A549 (cell line): ENCODE measurements around the gene PTH2. TPM values are rescaled to one million over a fixed set of nuclear protein-coding genes. Genes with fewer than 3 reads are reported as not detected.
A peak's percentile ranks its signal among the peaks of the same experiment; 100 is the strongest.

Experiments used
- ATAC-seq, 2 experiments: fragments of 200-7000 bp in 1 of 2; fragments of >200 bp in 1 of 2; cut with Nextera tagmentation in 1 of 2; cut with Tn5 transposase in 1 of 2; 3 replicates each; pipeline versions ENCODE4 v1.8.0 to v1.9.1; 2018 to 2020; ENCODE audit warnings: mild to moderate bottlenecking in 1 of 2, moderate library complexity in 1 of 2
- CTCF ChIA-PET: fragments of 300-600 bp; sonication (Branson Sonifier 250); formaldehyde crosslinking; extraction: SDS; loops from one replicate; lab custom pipeline; 2021; ENCODE audit warnings: antibody characterized with exemption, inconsistent platforms; lab: Yijun Ruan, JAX
- POLR2A ChIA-PET: fragments of 350-600 bp; formaldehyde crosslinking; extraction: SDS; loops from one replicate; lab custom pipeline; 2021; ENCODE audit warnings: antibody characterized with exemption, inconsistent platforms; lab: Yijun Ruan, JAX
- DNase-seq, 2 experiments: peaks; one replicate each; pipeline versions ENCODE4 v3.0.0 to v3.0.0-alpha.2; 2011 to 2016; ENCODE audit warnings: low read depth in 1 of 2, low spot score in 1 of 2
- FAIRE-seq: peaks from 2 replicates; lab custom pipeline; 2011; peaks lifted over from hg19 to GRCh38; lab: Jason Lieb, UNC
- H3K27ac ChIP-seq, 2 experiments: fragments of >200 bp; sonication (Bioruptor Twin); formaldehyde crosslinking; 3 replicates each; pipeline ENCODE4 v1.5.1; 2016 to 2017
- H3K4me1 ChIP-seq: fragments of >200 bp; sonication (Bioruptor Twin); formaldehyde crosslinking; 3 replicates; pipeline ENCODE4 v1.6.1; 2016
- H3K4me2 ChIP-seq: fragments of >200 bp; sonication (Bioruptor Twin); formaldehyde crosslinking; 3 replicates; pipeline ENCODE4 v1.6.1; 2016
- H3K4me3 ChIP-seq: fragments of >200 bp; sonication (Bioruptor Twin); formaldehyde crosslinking; 3 replicates; pipeline ENCODE4 v1.5.1; 2016
- H3K9me3 ChIP-seq: fragments of >200 bp; sonication (Bioruptor Twin); formaldehyde crosslinking; 3 replicates; pipeline ENCODE4 v1.6.1; 2016
- CHD4 ChIP-seq: fragments of 200-600 bp; sonication (generic); IDR thresholded peaks from 2 replicates; pipeline ENCODE4 v1.6.1; 2016; ENCODE audit warnings: antibody characterized with exemption, mild to moderate bottlenecking, borderline replicate concordance
- EHF ChIP-seq: fragments of 250-450 bp; sonication (Bioruptor Pico); IDR thresholded peaks from 2 replicates; pipeline ENCODE4 v1.5.0; 2020; ENCODE audit warnings: mild to moderate bottlenecking
- EHMT2 ChIP-seq: fragments of 200-600 bp; sonication (generic); IDR thresholded peaks from 2 replicates; pipeline ENCODE4 v1.6.1; 2016; ENCODE audit warnings: antibody characterized with exemption, low read depth, mild to moderate bottlenecking, moderate library complexity
- ELK1 ChIP-seq: fragments of 150-350 bp; IDR thresholded peaks from 2 replicates; pipeline ENCODE4 v1.6.1; 2014; ENCODE audit warnings: low read depth, mild to moderate bottlenecking, low read length
- ESRRA ChIP-seq: fragments of 150-350 bp; IDR thresholded peaks from 2 replicates; pipeline ENCODE4 v1.6.1; 2014; ENCODE audit warnings: mild to moderate bottlenecking, low read length, borderline replicate concordance
- FOSL2 ChIP-seq, 2 experiments: fragments of 450-650 bp in 1 of 2; fragments of >200 bp in 1 of 2; sonication (Bioruptor Twin) in 1 of 2; formaldehyde crosslinking; IDR thresholded peaks; 2 replicates each; pipeline versions ENCODE4 v1.5.0 to v1.6.1; 2016 to 2020; ENCODE audit warnings: mild to moderate bottlenecking in 1 of 2, moderate library complexity in 1 of 2
- GATA3 ChIP-seq: IDR thresholded peaks from 2 replicates; pipeline ENCODE4 v1.6.1; 2012; ENCODE audit warnings: borderline replicate concordance
- HDAC2 ChIP-seq: fragments of 200-600 bp; sonication (generic); IDR thresholded peaks from 2 replicates; pipeline ENCODE4 v1.6.1; 2016
- HOXA7 ChIP-seq: fragments of 250-450 bp; sonication (Bioruptor Pico); IDR thresholded peaks from 2 replicates; pipeline ENCODE4 v1.5.0; 2020; ENCODE audit warnings: mild to moderate bottlenecking, moderate library complexity
- HOXB5 ChIP-seq: fragments of 250-450 bp; sonication (Bioruptor Pico); IDR thresholded peaks from 2 replicates; pipeline ENCODE4 v1.5.0; 2020; ENCODE audit warnings: mild to moderate bottlenecking, moderate library complexity
- JUNB ChIP-seq: fragments of >200 bp; sonication (Bioruptor Twin); formaldehyde crosslinking; IDR thresholded peaks from 2 replicates; pipeline ENCODE4 v1.6.1; 2016
- NFE2L2 ChIP-seq: fragments of 150-350 bp; conservative IDR thresholded peaks from 2 replicates; pipeline ENCODE4 v1.6.1; 2014; ENCODE audit warnings: low read length
- POLR2AphosphoS2 ChIP-seq: conservative IDR thresholded peaks from 2 replicates; pipeline ENCODE4 v1.6.1; 2012; ENCODE audit warnings: low read length, improper control_type of control experiment, inconsistent platforms
- RAD21 ChIP-seq, 2 experiments: fragments of >200 bp in 1 of 2; sonication (Bioruptor Twin) in 1 of 2; formaldehyde crosslinking in 1 of 2; IDR thresholded peaks in 1 of 2; conservative IDR thresholded peaks in 1 of 2; 2 replicates in 1 of 2; 3 replicates in 1 of 2; pipeline ENCODE4 v1.6.1; 2012 to 2018; ENCODE audit warnings: inconsistent platforms in 1 of 2
- RFX5 ChIP-seq: fragments of 450-650 bp; IDR thresholded peaks from 2 replicates; pipeline ENCODE4 v1.7.1; 2014; ENCODE audit warnings: antibody characterized with exemption, mild to moderate bottlenecking, moderate library complexity
- RNF2 ChIP-seq: fragments of 200-600 bp; sonication (generic); IDR thresholded peaks from 2 replicates; pipeline ENCODE4 v1.6.1; 2016; ENCODE audit warnings: low read depth, mild to moderate bottlenecking, antibody characterized with exemption, moderate library complexity, borderline replicate concordance
- SMC3 ChIP-seq: fragments of >200 bp; sonication (Bioruptor Twin); formaldehyde crosslinking; IDR thresholded peaks from 3 replicates; pipeline ENCODE4 v1.6.1; 2018; ENCODE audit warnings: inconsistent platforms
- SREBF2 ChIP-seq: fragments of 450-650 bp; IDR thresholded peaks from 2 replicates; pipeline ENCODE4 v1.6.1; 2014; ENCODE audit warnings: mild to moderate bottlenecking, moderate library complexity
- ZNF302 ChIP-seq: fragments of 250-450 bp; sonication (Bioruptor Pico); IDR thresholded peaks from 2 replicates; pipeline ENCODE4 v1.9.0; 2021; ENCODE audit warnings: inconsistent platforms, mild to moderate bottlenecking, moderate library complexity
- WGBS: methylation state at CpG from one replicate; pipeline ENCODE4 v1.1.6; 2017; ENCODE audit errors: missing lambda C conversion rate; 5-methylcytosine and 5-hydroxymethylcytosine counted together
- polyA plus RNA-seq, 4 experiments: library from polyadenylated mRNA; depleted of rRNA in 3 of 4; stranded (reverse); fragments of >200 nt; fragmentation: RNase III in 1 of 4; extraction: RNeasy Plus Mini Kit Qiagen cat#74134 plus additional on column Dnase treatment in 1 of 4; gene quantifications; 2 replicates in 3 of 4; 3 replicates in 1 of 4; pipeline ENCODE4 v1.2.3, GENCODE V29; 2011 to 2017
- TF ChIP-seq, protein P1 (sequence below): fragments of >200 bp; sonication (Bioruptor Twin); formaldehyde crosslinking; IDR thresholded peaks from 3 replicates; pipeline ENCODE4 v1.6.1; 2016
- TF ChIP-seq, protein P2 (sequence below): fragments of 200-600 bp; sonication (generic); IDR thresholded peaks from 2 replicates; pipeline ENCODE4 v1.6.1; 2016; ENCODE audit warnings: antibody characterized with exemption, mild to moderate bottlenecking, moderate library complexity

The PTH2 gene
- polyA plus RNA-seq, 2 of the 4 experiments (the other 2 are of a cell fraction), result not detected

DNA sequence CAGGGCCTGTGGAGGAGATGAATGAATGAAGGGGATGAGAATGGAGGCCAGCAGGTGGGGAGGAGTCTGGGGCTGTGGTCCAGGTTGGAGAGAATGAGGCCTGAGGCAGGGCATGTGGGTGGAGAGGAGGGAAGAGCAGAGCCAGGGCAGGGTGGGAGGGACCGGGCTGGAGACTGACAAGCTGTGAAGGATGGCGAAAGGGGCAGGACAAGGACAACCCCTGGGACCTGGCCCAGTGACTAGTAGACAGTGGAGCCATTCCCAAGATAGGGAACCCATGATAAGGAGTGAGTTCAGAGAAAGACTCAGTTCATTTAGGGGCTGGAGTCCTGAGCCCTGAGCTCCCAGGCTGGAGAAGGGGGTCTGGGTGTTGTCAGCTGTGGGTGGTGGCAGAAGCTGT is 3.0 kb downstream of the PTH2 start (continued):
- TF ChIP-seq, protein P1, sequence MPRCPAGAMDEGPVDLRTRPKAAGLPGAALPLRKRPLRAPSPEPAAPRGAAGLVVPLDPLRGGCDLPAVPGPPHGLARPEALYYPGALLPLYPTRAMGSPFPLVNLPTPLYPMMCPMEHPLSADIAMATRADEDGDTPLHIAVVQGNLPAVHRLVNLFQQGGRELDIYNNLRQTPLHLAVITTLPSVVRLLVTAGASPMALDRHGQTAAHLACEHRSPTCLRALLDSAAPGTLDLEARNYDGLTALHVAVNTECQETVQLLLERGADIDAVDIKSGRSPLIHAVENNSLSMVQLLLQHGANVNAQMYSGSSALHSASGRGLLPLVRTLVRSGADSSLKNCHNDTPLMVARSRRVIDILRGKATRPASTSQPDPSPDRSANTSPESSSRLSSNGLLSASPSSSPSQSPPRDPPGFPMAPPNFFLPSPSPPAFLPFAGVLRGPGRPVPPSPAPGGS, result no peak
- no peak for TF ChIP-seq SREBF2
- no peak for TF ChIP-seq EHF
- TF ChIP-seq CHD4, result no peak
- no peak for TF ChIP-seq ESRRA
- TF ChIP-seq HDAC2, result no peak
- no peak for TF ChIP-seq POLR2AphosphoS2
- no peak for TF ChIP-seq RFX5
- TF ChIP-seq, all 56 proteins: peak for 0

DNA sequence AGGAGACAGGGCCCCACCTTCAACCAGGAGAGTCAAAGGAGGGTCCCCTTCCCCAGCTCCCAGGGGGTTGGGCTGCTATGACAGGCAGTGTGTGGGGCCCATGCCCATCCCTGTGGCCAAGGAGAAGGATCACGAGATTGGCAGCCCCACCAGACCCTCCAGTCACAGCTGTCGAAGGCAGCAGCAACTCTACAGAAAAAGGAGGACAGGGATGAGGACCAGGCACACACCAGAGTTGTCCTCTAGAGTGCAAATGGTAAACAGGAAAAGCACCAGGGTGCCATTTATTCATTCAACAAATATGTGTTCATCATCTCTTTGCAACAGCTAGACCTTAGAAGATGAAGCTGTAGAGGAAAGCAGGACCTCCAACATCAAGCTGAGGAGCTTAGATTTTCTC is 4.1 kb downstream of the PTH2 start:
- H3K4me2 ChIP-seq, result no peak overlapping the region
- no peaks in the 10 kb centered on the region for H3K9me3 ChIP-seq
- CTCF ChIA-PET, result interaction anchor here (0.6 to 13.8 kb wide), 13 partner anchors 10 to 153 kb away, joined by 3 to 141 read pairs (median 7); partner anchors contain the start of gene SLC17A7
- FAIRE-seq (peak; percentile 92), DNase-seq (no peak), ATAC-seq (no peak)
- H3K4me1 ChIP-seq, result peaks cover 14% of the 10 kb centered on the region; the same call in 2 of the 3 replicates
- TF ChIP-seq, protein P2, sequence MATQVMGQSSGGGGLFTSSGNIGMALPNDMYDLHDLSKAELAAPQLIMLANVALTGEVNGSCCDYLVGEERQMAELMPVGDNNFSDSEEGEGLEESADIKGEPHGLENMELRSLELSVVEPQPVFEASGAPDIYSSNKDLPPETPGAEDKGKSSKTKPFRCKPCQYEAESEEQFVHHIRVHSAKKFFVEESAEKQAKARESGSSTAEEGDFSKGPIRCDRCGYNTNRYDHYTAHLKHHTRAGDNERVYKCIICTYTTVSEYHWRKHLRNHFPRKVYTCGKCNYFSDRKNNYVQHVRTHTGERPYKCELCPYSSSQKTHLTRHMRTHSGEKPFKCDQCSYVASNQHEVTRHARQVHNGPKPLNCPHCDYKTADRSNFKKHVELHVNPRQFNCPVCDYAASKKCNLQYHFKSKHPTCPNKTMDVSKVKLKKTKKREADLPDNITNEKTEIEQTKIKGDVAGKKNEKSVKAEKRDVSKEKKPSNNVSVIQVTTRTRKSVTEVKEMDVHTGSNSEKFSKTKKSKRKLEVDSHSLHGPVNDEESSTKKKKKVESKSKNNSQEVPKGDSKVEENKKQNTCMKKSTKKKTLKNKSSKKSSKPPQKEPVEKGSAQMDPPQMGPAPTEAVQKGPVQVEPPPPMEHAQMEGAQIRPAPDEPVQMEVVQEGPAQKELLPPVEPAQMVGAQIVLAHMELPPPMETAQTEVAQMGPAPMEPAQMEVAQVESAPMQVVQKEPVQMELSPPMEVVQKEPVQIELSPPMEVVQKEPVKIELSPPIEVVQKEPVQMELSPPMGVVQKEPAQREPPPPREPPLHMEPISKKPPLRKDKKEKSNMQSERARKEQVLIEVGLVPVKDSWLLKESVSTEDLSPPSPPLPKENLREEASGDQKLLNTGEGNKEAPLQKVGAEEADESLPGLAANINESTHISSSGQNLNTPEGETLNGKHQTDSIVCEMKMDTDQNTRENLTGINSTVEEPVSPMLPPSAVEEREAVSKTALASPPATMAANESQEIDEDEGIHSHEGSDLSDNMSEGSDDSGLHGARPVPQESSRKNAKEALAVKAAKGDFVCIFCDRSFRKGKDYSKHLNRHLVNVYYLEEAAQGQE, result no peak
- TF ChIP-seq ZNF302 (CRISPR knock-in tag), result no peak
- TF ChIP-seq SMC3, result no peak
- TF ChIP-seq ELK1, result no peak
- no peak for TF ChIP-seq FOSL2 (IDR thresholded peaks at IDR 0.05)
- TF ChIP-seq FOSL2 (CRISPR knock-in tag; IDR thresholded peaks at IDR 0.05), result no peak
- no peak for TF ChIP-seq NFE2L2
- TF ChIP-seq EHMT2, result no peak
- TF ChIP-seq EHF, result no peak
- TF ChIP-seq RAD21 (conservative IDR thresholded peaks at IDR 0.05 in 1 of 2, IDR thresholded peaks at IDR 0.05 in 1 of 2), result no peak
- TF ChIP-seq JUNB, result no peak
- no peak for TF ChIP-seq RNF2
- TF ChIP-seq HOXA7, result no peak
- no peak overlapping the region for H3K27ac ChIP-seq
- H3K4me3 ChIP-seq, result no peak overlapping the region
- POLR2A ChIA-PET, result no interaction called here
- WGBS, result 29% methylated on average over 2 of the region's 2 CpGs

DNA sequence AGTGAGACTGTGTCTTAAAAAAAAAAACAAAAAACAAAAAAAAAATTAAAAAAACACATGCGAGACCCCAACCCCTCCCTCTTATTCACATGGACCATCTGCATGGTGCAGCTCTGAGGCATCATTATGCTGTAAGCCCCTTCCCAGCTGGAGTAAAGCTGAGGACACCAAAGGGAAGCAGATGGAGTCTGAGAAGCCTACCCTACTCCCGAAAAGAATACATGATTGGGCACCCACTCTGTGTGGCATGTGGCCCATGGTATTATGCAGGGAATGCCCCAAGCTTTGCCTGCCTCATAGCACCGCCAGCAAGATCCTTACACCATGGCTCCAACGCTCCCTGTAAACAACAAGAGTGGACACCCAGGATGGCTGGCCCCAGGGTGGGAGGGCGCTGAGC is 4.7 kb downstream of the PTH2 start:
- ATAC-seq, result no peak
- Histone ChIP-seq H3K4me3 (no peak overlapping the region), H3K4me1 (peaks cover 11% of the 10 kb centered on the region; the same call in 2 of the 3 replicates), H3K9me3 (no peaks in the 10 kb centered on the region), H3K4me2 (no peak overlapping the region), H3K27ac (no peak overlapping the region)
- CTCF ChIA-PET, result interaction anchor here (0.6 to 13.8 kb wide), 14 partner anchors 9 to 193 kb away, joined by 3 to 141 read pairs (median 7); partner anchors contain the start of gene SLC17A7
- 64% methylated on average over 5 of the region's 5 CpGs for WGBS
- no peak for DNase-seq
- no peak for FAIRE-seq
- no peak for TF ChIP-seq GATA3
- TF ChIP-seq HOXB5 (CRISPR knock-in tag), result no peak
- TF ChIP-seq, all 56 proteins: peak for 0
- POLR2A ChIA-PET, result no interaction called here
